H1 (cell line): ENCODE measurements around the gene THBS3. TPM values are rescaled to one million over a fixed set of nuclear protein-coding genes. Genes with fewer than 3 reads are reported as not detected.

Source experiments
- CREB1 ChIP-seq: IDR thresholded peaks from 2 replicates; pipeline ENCODE4 v1.6.1; 2012; ENCODE audit warnings: inconsistent platforms
- JUND ChIP-seq: IDR thresholded peaks from 2 replicates; pipeline ENCODE4 v1.6.1; 2011; ENCODE audit warnings: mild to moderate bottlenecking, improper control_type of control experiment, low read length
- KDM4A ChIP-seq: IDR thresholded peaks from one replicate; pipeline ENCODE4 v1.7.1; 2012; ENCODE audit warnings: low read depth, mild to moderate bottlenecking, moderate library complexity, low read length, inconsistent platforms; ENCODE audit not compliant: severe bottlenecking
- PHF8 ChIP-seq: fragments of 200-600 bp; sonication (generic); conservative IDR thresholded peaks from 2 replicates; pipeline ENCODE4 v1.7.1; 2012; ENCODE audit warnings: low read depth, mild to moderate bottlenecking, inconsistent platforms, low read length, moderate library complexity
- polyA plus RNA-seq, 7 experiments: library from polyadenylated mRNA; depleted of rRNA in 3 of 7; stranded (reverse) in 5 of 7; unstranded in 2 of 7; fragments of >200 nt in 5 of 7; fragments of 200-250 nt in 2 of 7; gene quantifications; 1 replicate in 5 of 7; 2 replicates in 1 of 7; 4 replicates in 1 of 7; pipeline versions ENCODE4 v1.2.1 to v1.2.3, GENCODE V29; 2011 to 2013; ENCODE audit warnings: missing spikeins in 2 of 7, mixed read lengths in 2 of 7
- total RNA-seq: library from RNA; stranded (reverse); fragmentation: NEBNext Ultra II Directional; extraction: Animal tissue kit (Norgen Biotek cat#: 25700); gene quantifications from 2 replicates; pipeline ENCODE4 v1.2.1, GENCODE V29; 2021
- TF ChIP-seq, protein P1 (sequence below): IDR thresholded peaks from 2 replicates; pipeline ENCODE4 v1.6.1; 2012; ENCODE audit warnings: inconsistent platforms

THBS3 gene
- total and polyA plus RNA-seq, 2 of the 8 experiments (the other 6 are each of a cell fraction or from before 2014, with no cell fraction given), result 3.0 to 3.5 TPM

- TF ChIP-seq, protein P1, sequence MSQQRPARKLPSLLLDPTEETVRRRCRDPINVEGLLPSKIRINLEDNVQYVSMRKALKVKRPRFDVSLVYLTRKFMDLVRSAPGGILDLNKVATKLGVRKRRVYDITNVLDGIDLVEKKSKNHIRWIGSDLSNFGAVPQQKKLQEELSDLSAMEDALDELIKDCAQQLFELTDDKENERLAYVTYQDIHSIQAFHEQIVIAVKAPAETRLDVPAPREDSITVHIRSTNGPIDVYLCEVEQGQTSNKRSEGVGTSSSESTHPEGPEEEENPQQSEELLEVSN, result no peak
- TF ChIP-seq KDM4A (no peak), CREB1 (no peak), PHF8 (no peak), JUND (no peak)
These were observed 46.1 kb upstream of the THBS3 start (continued) for GRCh38 chr1:155253797-155254196.
